T47D (cell line): Measurements from ENCODE around the gene TTLL13.
"Not testable (repeated sequence)": the region's sequence is repeated elsewhere in the genome, so short reads cannot be mapped to it uniquely, and the experiment has no call there.

ENCODE experiments used
- DNase-seq, 2 experiments: peaks; one replicate each; pipeline versions ENCODE4 v3.0.0 to v3.0.0-alpha.2; 2011 to 2012; ENCODE audit warnings: low read depth in 1 of 2, low spot score in 1 of 2
- JUND ChIP-seq: IDR thresholded peaks from 2 replicates; pipeline ENCODE4 v1.6.1; 2012; ENCODE audit warnings: low read depth
- in situ Hi-C: cut with HindIII; loops from 2 replicates; pipeline ENCODE4 v1.10.0; 2016; ENCODE audit warnings: low sequenced_read_pairs, low pct_unique_long_range_greater_than_20kb

TTLL13 gene

DNA sequence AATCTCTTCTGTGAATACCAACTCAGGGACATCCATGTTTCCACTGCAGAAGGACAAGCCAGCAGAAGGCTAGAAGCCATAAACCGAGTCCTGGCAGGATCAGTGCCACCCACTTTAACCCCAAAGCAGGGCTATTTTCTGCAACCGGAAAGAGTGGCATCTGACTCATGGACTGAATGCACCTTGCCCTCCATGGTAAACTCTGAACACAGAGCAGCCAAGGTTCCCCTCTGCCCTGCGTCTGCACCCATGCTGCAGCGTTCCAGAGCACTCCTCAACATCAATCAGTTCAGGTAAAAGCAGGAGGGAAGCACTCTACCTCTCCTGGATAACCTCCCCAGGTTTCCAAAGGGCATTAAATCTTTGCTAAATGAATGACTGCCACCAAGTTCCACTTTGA lies 15.3 kb downstream of the TTLL13 start:
- DNase-seq: no peak
- in situ Hi-C loops: no loop called here

DNA sequence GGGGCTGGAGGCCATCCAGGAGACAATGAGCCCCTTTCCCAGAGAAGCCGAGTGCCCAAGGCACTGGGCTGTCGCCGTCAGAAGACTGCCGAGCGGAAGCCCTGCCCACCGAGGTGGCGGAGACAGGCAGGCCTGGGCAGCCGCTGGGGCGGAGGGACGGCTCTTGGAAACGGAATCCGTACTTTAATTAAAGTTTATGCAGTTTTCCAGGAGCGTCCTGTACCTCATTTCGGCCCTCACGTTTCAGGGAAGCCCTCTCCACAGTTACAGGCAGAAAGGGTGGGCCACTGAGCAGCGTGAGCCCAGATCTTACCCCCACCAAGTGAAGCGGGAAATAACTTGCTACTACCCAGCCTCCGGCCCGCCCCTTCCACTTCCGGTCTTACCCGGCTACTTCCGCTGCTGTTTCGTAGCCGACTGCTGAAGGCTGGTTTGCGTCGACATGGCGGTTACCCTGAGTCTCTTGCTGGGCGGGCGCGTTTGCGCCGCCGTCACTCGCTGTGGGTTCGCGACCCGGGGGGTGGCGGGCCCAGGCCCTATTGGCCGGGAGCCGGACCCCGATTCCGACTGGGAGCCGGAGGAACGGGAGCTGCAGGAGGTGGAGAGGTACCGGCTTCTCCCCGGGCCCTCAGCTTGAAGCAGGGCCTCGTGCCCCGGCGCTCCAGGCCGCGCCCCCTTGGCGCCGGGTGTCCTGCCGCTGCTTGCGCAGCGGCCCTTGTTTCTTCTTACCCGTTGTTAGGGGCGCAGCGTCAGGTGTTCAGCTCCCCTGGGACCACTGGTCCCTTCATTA lies 16.1 kb downstream of the TTLL13 start, which contains the start of gene NGRN:
TSS of gene NGRN (plus strand) at position 402 of the 790 bp plus-strand sequence. CDS start at position 443, 41 bp downstream.
- no peak for TF ChIP-seq JUND
- in situ Hi-C loops: no loop called here
- peak; percentile 75 to 90 for DNase-seq

More for the DNA sequence above, 15.3 kb downstream of the TTLL13 start:
- TF ChIP-seq JUND: no peak

DNA sequence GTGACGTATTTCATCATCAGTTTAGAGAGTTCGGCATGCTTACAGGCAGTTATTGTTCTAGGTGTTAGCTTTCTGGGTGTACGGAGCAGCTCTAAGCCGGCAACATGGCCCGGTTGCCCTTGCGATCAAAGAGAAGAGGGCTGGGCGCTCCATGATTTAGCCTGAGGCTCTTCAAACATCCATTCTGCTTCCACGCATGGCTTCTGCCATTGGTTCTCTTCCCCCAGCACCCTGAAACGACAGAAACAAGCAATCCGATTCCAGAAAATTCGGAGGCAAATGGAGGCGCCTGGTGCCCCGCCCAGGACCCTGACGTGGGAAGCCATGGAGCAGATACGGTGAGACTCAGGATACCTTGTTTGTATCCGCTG lies 16.7 kb downstream of the TTLL13 start:
- in situ Hi-C loops: no loop called here

DNA sequence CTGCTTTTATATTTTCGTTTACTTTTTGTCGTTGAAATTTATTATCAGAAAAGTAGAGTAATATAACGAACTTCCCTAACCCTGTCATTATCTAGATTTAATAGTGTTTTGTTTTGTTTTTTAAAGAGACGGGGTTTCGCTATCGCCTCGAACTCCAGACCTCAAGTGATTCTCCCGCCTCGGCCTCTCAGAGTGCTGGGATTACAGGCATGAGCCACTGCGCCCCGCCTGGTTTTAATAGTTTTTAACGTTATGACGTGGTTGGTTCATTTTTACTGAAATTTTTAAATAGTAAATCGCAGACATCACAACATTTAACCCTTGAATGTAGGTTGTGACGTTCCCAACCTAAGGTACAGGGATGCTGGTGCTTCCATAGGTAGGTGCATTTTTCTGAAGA lies 17.1 kb downstream of the TTLL13 start:
- in situ Hi-C loops: no loop called here
- no peak for TF ChIP-seq JUND
- no peak for DNase-seq

More for the DNA sequence above, 16.7 kb downstream of the TTLL13 start:
- no peak for TF ChIP-seq JUND
- peak in 1 of 2 experiments; percentile 47 for DNase-seq

DNA sequence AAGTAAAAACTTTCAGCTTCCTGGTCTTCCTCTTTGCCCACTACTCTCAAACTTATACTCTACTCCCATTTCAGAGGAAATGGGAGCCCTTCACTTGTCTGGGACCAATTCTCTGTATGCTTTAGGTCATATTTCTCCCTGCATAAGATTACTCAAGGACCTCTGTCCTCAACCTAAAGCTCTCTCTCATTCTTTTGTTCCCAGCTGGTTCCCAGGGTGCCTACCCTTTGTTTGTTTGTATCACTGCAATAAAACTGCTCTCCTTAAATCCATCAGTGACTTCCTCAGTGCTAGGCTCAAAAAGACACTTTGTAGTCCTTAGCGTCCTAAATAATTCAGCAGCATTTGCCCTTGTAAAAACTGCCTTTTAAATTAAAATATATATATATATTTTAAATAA lies 19.1 kb downstream of the TTLL13 start:
- no peak for DNase-seq
- no peak for TF ChIP-seq JUND
- in situ Hi-C loops: no loop called here

DNA sequence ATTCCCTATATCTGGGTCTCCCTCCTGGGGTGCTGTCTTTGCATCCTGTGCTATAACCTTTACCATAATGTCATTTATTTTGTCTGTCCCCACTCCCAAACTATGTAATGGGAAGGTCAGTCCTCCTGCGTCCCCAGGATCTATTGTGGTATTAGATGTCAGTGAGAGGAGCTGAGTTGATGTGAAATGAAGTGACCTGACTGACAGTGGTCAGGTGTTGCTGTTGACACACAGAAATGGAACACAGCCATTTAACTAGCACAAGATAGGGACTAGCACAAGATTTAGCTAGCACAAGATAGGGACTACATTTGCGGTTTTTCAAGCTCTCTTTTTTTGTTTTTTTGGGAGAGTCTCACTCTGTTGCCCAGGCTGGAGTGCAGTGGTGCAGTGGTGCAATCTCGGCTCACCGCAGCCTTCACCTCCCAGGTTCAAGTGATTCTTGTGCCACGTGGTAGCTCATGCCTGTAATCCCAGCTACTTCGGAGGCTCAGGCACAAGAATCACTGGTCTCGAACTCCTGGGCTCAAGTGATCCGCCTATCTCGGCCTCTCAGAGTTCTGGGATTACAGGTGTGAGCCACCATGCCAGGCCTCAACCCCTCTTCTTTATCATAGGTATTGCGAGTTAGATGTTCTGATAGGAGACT lies 21.3 kb downstream of the TTLL13 start:
- no peak for DNase-seq
- in situ Hi-C loops: no loop called here
- no peak for TF ChIP-seq JUND

DNA sequence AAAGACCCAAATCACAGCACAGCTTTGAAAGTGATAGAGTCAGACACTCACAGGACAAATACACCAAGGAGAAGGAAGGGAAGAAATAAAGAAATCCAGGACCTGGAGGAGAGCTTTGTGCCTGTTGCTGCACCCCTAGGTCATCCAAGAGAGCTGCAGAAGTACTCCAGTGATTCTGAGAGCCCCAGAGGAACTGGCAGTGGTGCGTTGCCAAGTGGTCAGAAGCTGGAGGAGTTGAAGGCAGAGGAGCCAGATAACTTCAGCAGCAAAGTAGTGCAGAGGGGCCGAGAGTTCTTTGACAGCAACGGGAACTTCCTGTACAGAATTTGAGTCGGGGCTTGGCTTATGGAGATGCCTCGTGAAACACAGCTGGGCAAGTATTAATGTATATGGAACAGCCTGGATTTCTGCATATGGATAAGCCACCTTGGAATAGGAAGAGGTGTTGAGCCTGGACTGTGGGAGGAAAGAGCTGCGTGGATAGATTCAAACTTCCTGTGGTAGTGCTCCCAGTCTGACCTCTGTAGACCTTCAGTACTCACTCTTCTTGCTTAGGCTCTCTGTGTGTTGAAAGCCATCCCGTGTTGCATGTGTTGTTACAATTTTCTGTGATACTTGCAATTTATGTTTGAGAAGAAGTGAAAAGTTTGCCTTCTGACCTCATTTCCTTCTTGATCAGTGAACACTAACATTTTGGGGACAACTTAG lies 22.3 kb downstream of the TTLL13 start:
- no peak for TF ChIP-seq JUND
- in situ Hi-C loops: no loop called here
- no peak for DNase-seq

DNA sequence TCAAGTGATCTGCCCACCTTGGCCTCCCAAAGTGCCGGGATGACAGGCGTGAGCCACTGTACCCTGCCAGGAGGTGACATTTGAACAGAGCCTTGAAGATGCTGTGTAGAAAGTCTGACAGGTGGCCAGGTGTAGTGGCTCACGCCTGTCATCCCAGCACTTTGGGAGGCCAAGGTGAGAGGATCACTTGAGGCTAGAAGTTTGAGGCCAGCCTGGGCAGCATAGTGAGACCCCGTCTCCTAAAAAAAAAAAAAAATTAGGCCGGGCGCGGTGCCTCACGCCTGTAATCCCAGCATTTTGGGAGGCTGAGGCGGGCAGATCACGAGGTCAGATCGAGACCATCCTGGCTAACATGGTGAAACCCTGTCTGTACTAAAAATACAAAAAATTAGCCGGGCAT lies 29.1 kb downstream of the TTLL13 start:
- DNase-seq, in situ Hi-C loops: not testable (repeated sequence)

DNA sequence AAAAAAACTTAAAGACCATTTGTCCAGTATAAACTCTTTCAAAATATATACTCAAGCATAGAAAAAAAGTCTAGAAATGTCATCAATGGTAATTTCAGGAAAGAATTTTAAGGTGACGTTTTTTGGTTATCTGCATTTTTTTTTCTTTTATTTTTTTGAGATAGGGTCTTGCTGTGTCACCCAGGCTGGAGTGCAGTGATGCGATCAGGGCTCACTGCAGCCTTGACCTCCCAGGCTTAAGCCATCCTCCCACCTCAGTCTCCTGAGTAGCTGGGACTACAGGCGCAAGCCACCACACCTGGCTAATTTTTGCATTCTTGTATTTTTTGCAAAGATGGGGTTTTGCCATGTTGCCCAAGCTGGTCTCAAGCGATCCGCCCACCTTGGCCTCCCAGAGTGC lies 31.4 kb downstream of the TTLL13 start:
- DNase-seq, in situ Hi-C loops: not testable (repeated sequence)

DNA sequence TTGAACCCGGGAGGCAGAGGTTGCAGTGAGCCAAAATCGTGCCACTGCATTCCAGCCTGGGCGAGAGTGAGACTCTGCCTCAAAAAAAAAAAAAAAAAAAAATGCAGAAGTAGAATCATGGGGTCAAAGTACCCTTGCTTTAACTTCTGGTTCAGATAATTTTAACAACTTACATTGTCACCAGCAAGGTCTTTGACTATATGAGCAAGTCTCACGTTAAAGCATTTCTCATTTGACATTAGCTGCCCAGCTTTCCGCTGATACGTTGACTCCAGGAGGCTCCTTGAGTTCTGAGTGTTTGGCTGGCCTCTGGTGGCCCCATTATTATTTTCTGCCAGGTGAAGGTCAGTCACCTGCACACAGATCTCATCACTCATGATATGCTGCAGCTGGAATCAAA lies 32.3 kb downstream of the TTLL13 start:
- in situ Hi-C loops, DNase-seq: not testable (repeated sequence)

DNA sequence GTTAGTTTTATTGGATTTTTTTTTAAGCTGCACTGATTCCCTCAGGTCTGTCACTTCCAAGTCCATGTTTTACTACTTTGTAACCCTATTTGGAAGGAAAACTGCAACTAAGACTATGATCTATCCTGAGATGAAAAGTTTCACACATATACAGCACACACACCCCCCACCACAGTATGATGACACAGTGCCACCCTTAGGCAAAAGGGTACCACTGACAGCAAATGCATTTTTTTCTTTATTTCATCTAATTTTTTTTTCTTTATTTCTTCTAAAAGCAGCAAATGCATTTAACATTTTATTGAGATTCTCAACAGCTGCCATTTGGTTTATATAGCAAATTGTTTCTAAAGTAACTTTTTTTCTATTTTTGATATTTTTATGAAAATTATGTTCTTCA lies 37.3 kb downstream of the TTLL13 start:
- peak in 1 of 2 experiments; percentile 60 for DNase-seq
- in situ Hi-C loops: no loop called here
- TF ChIP-seq JUND: no peak

DNA sequence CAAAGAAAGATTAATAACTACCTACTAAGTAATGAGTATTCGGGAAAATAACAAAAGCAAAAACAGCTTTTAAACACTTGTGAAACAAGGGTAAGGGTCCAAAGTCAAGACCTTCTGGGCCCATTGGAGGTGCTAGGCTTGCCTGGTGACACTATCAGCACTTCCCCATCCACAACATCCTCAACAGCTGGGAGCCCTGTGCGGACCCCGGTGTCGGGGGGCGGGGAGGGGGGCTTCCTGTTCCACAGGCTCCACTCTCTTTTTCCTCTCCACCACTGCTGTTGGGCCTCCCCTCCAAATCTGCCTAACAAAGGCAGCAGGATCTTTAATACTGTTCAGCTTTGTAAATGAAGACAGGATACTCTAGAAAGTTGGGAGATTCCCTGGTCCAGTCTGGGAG lies 37.7 kb downstream of the TTLL13 start:
- no peak for DNase-seq
- in situ Hi-C loops: no loop called here

DNA sequence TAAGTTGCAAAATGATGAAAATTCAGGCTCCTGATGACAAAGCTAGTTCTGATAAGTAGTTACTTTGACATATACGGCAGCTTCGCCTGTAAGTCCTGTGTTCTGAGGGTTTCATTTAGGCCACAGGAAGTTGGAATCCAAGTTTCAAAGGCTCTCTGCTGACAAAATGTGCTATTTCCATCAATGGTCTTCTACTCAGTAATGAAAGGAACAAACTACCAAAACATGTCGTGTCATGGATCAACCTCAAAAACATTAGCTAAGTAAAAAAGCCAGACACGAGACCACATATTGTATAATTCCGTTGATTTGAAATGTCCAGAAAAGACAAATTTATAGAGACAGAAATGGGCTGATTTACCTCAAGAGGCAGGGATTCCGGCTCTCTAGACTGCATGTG lies 38.6 kb downstream of the TTLL13 start:
- no peak for DNase-seq
- TF ChIP-seq JUND: no peak
- in situ Hi-C loops: no loop called here

More for the DNA sequence above, 37.7 kb downstream of the TTLL13 start:
- no peak for TF ChIP-seq JUND
